GM18505 (cell line): ENCODE data around the gene SNX20.

ENCODE experiments used
- ATAC-seq: cut with Tn5 transposase; IDR thresholded peaks from one replicate; pipeline ENCODE4 v1.9.1; 2021; ENCODE audit not compliant: unreplicated experiment
- POLR2A ChIP-seq: IDR thresholded peaks from 4 replicates; pipeline ENCODE4 v1.6.1; 2011; ENCODE audit warnings: borderline replicate concordance; ENCODE audit not compliant: insufficient read depth, insufficient read length; ENCODE audit errors: extremely low read depth

The SNX20 gene

GRCh38 chr16:50627419-50627818 is 53.7 kb downstream of the SNX20 start:
- TF ChIP-seq POLR2A, result no peak
- ATAC-seq, result no peak

- ATAC-seq, result no peak
- no peak for TF ChIP-seq POLR2A
These were observed 54.2 kb downstream of the SNX20 start for GRCh38 chr16:50626868-50627267.

GRCh38 chr16:50625374-50625773 is 55.7 kb downstream of the SNX20 start:
- TF ChIP-seq POLR2A, result no peak
- no peak for ATAC-seq

- no peak for ATAC-seq
These were observed 56.6 kb downstream of the SNX20 start for GRCh38 chr16:50624449-50624970.

GRCh38 chr16:50622643-50623369 is 58.3 kb downstream of the SNX20 start:
- TF ChIP-seq POLR2A, result no peak
- no peak for ATAC-seq

More at GRCh38 chr16:50624449-50624970, 56.6 kb downstream of the SNX20 start:
- TF ChIP-seq POLR2A, result no peak

GRCh38 chr16:50622029-50622428 is 59.1 kb downstream of the SNX20 start:
- TF ChIP-seq POLR2A, result no peak
- ATAC-seq, result no peak
